Bronchial epithelial cell (primary cell): Measurements from ENCODE around the gene TRIM38. TPM values are rescaled to one million over a fixed set of nuclear protein-coding genes. Genes with fewer than 3 reads are reported as not detected.

Experiments
- DNase-seq: peaks from one replicate; pipeline ENCODE4 v3.0.0-alpha.2; 2010; ENCODE audit warnings: low read depth
- FAIRE-seq: peaks from 2 replicates; lab custom pipeline; 2011; peaks lifted over from hg19 to GRCh38; lab: Jason Lieb, UNC
- H3K27me3 ChIP-seq: 2 replicates; pipeline ENCODE4 v1.5.1; 2011; ENCODE audit warnings: low read length; ENCODE audit not compliant: control insufficient read depth, insufficient read depth
- H3K36me3 ChIP-seq: 2 replicates; pipeline ENCODE4 v1.5.1; 2011; ENCODE audit warnings: low read length; ENCODE audit not compliant: control insufficient read depth, insufficient read depth
- H3K4me3 ChIP-seq: 2 replicates; pipeline ENCODE4 v1.5.1; 2011; ENCODE audit warnings: mild to moderate bottlenecking, low read depth, low read length, control low read depth
- total RNA-seq: library from RNA; depleted of rRNA; stranded (reverse); fragments of >200 nt; gene quantifications from 2 replicates; pipeline ENCODE4 v1.2.1, GENCODE V29; 2014
- TF ChIP-seq, protein P1 (sequence below): IDR thresholded peaks from 2 replicates; pipeline ENCODE4 v1.5.1; 2011; ENCODE audit warnings: mild to moderate bottlenecking, moderate library complexity, low read length, control low read depth, inconsistent platforms; ENCODE audit not compliant: insufficient read depth, severe bottlenecking

Gene TRIM38
- total RNA-seq, 1 donor from 2014 or later = 2.9 TPM

DNA sequence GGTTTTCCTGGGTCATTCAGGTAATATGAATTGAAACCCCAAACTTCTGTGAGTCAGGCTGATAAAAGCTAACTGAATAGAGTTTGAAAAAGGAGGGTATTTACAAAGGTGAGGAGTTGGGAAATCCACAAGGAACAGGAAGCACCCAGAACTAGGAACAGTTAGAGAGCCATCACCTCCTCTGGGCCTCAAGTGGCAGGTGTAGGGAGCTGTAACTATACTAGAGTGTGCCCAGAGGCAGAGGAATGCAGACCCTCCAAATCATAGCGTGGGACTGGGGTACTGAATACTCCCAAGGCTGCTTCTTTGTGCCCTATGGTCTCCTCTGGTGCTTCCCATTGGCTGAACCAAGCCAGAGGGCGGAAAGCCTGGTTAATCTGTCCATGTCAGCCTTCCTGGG is 18.3 kb downstream of the TRIM38 start:
- Histone ChIP-seq H3K4me3 (no peak overlapping the region), H3K27me3 (no peaks in the 10 kb centered on the region), H3K36me3 (peaks cover 11% of the 10 kb centered on the region)
- FAIRE-seq (no peak), DNase-seq (no peak)
- TF ChIP-seq, protein P1, sequence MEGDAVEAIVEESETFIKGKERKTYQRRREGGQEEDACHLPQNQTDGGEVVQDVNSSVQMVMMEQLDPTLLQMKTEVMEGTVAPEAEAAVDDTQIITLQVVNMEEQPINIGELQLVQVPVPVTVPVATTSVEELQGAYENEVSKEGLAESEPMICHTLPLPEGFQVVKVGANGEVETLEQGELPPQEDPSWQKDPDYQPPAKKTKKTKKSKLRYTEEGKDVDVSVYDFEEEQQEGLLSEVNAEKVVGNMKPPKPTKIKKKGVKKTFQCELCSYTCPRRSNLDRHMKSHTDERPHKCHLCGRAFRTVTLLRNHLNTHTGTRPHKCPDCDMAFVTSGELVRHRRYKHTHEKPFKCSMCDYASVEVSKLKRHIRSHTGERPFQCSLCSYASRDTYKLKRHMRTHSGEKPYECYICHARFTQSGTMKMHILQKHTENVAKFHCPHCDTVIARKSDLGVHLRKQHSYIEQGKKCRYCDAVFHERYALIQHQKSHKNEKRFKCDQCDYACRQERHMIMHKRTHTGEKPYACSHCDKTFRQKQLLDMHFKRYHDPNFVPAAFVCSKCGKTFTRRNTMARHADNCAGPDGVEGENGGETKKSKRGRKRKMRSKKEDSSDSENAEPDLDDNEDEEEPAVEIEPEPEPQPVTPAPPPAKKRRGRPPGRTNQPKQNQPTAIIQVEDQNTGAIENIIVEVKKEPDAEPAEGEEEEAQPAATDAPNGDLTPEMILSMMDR = no peak

DNA sequence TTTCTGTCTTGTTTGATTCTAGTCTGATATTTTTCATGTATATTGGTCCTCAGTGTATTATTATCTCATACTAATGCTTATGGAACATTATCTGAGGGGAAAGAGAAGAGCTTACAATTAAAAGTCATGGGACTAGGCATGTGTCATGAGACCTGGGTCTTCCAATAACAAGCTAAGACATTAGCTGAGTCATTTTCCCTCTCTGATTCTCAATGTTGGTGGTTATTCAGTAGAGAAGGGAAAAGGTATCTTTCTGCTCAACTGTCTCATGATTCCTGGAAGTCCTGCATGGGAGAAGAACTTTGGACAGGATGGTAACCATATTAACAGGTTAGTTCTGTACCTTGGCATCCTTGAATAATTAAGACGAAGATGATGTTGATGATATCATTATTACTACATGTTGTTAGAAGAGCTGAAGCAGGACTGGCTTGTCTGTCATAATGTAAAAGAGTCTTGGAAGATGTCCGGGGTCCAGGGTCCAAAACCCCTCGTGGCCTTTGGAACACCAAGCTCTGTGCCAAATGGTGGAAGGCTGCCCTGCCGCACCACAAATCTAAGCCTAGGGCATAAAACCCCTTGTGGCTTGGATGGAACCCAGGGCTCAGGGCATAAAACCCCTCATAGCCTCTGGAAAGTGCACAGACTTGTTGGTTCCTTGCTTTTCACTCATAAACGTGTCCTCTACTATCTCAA is 19.1 kb downstream of the TRIM38 start:
- Histone ChIP-seq H3K36me3 (peaks cover 8% of the 10 kb centered on the region), H3K4me3 (no peak overlapping the region), H3K27me3 (no peaks in the 10 kb centered on the region)
- FAIRE-seq = no peak
- no peak for DNase-seq
- TF ChIP-seq, protein P1 = no peak

DNA sequence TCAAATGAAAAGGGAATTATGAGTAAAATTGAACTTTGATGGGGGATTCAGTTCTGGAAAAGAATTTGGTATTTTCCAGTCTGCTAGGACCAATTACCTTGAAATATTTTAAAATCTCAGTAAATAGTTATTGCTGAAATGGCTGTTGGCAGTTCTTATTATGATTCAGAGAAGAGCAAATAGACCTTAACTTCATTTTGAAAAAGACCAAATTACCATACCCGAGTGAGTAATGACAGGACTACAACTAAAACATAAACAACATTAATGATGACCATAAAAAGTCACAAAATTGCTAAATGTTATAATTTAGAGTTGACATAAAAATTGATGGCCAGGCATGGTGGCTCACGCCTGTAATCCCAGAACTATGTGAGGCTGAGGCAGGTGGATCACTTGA is 21.7 kb downstream of the TRIM38 start:
- Histone ChIP-seq H3K36me3 (peaks cover 8% of the 10 kb centered on the region), H3K4me3 (no peak overlapping the region)
- no peak for FAIRE-seq

GRCh38 chr6:25987845-25988244 is 25.2 kb downstream of the TRIM38 start:
- FAIRE-seq = no peak

More for the DNA sequence above, 21.7 kb downstream of the TRIM38 start:
- no peaks in the 10 kb centered on the region for H3K27me3 ChIP-seq
- TF ChIP-seq, protein P1 = no peak
- DNase-seq = no peak

GRCh38 chr6:25990172-25990873 is 27.7 kb downstream of the TRIM38 start:
- Histone ChIP-seq H3K4me3 (no peak overlapping the region), H3K36me3 (peaks cover 1% of the 10 kb centered on the region), H3K27me3 (no peaks in the 10 kb centered on the region)
- TF ChIP-seq, protein P1 = no peak
- FAIRE-seq = no peak
- DNase-seq = no peak

More at GRCh38 chr6:25987845-25988244, 25.2 kb downstream of the TRIM38 start:
- no peak overlapping the region for H3K4me3 ChIP-seq
- H3K27me3 ChIP-seq = no peaks in the 10 kb centered on the region
- peaks cover 5% of the 10 kb centered on the region for H3K36me3 ChIP-seq
- no peak for DNase-seq
- TF ChIP-seq, protein P1 = no peak
